GM21381 (cell line): ENCODE measurements around the gene MLC1.

Experiments
- ATAC-seq: cut with Tn5 transposase; IDR thresholded peaks from one replicate; pipeline ENCODE4 v1.9.1; 2021; ENCODE audit warnings: mild to moderate bottlenecking, moderate library complexity; ENCODE audit not compliant: unreplicated experiment

MLC1 gene

DNA sequence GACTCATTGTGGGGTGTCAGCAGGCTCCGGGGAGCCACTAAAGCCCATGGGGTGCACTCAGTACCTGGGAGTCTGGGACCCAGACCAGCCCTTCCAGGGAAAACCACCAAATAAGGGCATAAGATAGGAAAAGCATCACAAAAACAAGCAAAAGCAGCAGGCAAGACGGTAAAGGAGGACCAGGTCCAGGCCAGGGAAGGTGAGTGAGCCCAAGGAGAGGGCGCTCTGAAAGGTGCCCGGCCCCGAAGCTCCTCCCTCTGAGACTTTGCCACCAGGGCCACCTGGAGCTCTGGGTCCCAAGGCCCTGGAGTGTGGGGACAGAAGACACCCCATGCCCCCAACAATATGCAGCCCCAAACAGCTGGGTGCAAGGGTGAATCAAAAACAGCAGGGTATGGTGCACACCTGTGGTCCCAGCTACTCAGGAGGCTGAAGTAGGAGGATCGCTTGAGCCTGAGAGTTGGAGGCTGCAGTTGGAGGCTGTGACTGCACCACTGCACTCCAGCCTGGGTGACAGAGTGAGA, 67.5 kb downstream of the MLC1 start:
- no peak for ATAC-seq

DNA sequence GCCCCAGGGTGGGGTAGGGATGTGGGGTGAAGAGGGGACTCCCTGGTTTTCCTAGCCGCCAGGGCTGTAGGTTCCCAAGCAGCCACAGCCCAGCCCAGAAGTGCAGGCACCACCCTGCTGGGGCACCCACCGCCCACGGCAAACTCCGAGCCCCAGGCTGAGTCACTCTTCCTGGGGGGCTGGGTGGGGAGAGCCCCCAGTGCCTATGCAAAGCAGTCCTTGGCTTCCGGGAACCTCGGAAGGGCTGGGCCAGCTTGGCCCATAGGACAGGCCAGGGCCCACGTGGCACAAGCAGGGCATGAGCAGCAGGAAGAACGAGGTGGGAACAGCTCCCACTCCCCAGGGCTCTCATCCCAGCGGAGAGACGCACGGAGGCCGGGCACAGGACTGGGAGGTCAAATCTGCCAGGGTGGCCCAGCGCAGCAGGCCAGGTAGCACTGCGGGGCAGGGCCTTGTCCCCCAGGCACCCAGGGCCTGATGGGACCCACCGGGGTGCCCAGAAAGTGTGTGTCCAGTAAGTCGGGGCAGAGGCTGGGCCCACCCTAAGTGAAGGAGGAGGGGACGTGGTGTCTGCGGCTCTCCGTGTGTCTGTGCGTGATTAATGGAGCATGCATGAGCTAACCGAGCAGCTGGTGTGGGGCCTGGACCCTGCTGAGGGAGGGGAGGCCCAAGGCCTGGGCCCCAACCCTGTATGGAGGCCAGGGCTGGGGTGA, 68.1 kb downstream of the MLC1 start:
- ATAC-seq, result no peak

DNA sequence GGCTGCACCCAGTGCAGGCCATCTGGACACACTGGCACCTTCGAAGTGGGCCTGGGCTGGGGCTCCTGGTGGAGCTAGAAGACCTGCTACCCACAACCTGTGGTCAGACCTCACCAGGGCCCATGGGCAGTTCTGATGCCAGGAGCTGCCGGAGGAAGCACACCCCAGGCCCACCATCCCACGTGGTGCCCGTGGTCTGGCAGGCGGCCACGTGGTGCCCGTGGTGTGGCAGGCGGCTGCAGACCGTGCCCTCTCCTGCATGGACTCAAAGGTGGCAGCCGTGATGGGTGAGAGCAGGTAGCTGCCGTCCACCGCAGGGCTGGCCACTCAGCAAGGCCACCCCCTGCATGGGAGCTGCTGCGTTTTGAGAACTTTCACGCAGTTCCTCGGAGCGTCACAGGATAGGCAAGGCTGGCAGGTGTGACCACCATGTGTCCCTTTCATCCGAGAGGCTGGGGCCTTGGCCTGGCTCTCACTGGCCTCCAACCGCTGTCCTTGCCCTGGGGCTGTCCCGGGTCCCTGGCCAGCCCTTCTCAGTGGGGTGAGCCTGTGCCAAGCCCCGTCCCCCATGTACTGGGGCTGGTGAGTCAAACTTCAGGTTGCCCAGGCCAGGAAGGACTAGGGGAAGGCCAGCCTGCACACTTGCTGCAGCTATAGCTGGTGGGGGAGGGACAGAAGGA, 68.8 kb downstream of the MLC1 start:
- no peak for ATAC-seq

DNA sequence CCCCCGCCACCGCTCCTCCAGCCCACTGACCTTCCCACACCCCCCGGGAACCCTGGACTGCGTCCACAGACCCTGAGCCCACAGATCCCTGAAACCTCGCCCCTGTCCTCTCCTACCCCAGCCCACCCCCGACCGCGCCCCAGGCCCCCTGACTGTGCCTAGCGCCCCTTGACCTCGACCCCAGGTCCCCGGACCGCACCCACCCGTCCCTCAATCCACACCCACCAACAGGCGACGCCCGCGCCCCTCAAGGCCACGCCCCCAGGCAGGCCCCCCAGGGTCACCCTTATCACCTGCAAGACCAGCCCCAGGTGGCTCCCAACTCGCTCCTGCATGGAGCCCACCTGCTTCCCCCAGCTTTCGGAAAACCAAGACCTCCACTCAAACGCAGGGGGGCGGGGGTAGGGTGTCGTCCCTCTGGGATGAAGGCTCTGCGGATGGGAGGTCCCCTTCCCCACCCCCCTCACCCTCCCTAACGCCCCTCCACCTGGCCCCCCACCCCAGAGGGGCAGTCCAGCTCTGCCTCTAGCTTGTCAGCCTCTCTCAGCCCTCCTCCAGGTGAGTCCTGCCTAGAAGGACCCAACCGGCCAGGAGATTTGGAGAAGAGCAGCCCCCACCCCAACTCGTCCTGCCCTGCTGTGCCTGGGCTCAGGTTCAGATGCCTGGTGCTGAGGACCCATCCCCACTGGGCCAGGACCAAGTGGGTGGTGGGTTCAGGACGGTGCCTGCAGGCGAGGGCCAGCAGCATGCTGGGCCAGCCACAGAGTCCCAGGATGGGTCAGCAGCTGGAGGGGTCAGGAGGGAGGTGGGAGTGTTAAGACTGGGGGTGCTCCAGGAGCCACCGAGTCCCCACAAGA, 69.5 kb downstream of the MLC1 start:
- no peak for ATAC-seq

DNA sequence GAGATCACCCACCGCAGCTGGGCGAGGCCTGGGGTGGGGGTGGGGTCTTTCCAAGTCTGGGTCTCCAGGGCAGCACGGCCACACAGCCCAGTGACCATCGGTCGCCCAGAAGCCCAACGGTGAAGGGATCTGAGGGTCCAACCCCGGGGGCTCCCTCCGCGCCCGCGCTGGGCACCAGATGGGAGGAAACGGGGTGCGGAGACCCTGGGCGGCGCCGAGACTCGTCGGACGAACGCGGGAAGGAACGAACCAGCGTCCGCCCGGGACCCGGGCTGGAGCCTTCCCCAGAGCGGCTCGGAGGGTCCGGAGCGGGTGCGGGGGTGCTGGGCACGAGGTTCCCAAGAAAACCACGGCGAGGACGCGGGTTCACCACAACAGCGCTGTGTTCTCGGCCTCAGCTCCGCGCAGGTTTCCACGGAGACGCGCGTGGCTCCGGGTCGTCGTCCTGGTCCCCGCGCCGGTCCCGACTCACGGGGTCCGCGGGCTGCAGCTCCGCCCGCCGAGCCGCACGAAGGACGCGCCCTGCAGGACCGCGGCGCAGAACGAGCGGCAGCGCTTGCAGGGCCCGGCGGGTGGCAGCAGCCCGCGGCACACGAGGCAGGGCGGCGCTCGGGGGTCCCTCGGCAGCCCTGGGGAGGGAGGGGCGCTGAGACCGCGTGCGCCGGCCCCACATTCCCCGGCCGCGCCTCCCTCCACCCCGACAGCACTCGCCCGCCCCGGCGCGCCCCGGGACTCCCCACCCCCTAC, 70.4 kb downstream of the MLC1 start:
- ATAC-seq, result no peak

DNA sequence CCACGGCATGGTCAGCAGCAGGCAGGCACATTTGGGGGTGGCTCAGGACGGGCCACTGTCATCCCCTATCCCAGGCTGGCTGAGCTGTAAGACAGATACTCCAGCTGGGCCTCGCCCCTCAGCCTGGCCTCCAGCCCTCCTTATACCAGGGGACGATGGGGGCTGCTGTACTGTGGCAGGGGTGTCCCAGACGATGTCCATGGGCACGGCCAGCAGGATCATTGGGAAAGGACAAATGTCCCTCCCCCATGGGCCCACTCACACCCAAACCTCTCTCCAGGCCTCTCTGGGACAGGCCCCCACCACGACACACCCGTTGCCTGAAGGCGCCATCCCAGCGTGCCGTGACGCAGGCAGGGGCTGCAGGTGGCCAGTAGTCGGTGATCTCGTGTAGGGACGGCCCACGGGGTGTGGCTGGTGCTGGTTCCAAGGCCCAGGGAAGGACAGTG, 71.1 kb downstream of the MLC1 start:
- no peak for ATAC-seq

DNA sequence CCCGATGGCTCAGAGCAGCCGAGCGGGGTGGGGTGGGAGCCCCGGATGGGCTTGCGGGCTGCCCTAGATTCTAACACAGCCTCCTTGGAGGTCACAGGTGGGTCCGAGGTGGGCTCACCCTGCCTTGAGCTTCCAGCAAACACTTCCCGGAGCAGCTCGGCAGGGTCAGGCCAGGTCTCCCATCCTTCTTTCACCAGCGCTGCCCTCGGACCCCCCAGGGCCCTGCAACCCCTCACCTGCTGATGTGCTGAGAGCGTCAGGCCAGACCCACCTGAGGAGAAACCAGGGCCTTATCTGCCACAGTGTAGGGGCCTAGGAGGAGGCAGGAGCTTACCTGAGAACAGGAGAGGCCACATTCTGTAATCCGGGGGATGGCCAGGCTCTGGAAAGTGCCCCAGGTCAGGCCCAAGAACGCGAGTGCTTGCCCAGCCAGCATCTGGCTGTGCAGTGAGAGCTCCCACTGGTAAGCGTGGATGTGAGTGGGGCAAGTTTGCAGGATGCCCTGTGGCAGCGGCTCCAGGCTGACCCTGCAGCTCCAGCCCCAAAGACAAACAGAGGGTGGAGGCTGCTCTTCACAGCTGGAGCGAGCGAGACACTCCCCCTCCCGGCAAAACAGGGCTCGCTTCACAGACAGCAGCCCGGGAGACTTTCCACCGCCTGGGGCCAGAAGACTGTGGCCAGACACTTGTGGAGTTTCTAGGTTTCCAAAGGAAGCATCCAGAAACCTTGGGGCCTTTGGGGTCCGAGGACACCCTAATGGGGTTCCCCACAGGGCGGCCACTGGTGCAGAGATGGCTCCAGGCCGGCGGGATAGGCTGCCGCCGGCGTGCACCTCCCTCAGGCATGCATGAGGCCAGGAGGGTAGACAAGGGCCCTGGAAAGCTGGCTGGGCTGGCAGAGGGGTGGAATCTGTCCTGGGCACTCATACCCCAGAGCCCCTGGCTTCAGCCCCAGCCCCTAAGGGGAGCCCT, 72.7 kb downstream of the MLC1 start, which contains the start of gene IL17REL:
TSS of gene IL17REL (minus strand) at position 555 of the 971 bp plus-strand sequence. CDS start at position 436, 119 bp downstream.
- ATAC-seq, result no peak

DNA sequence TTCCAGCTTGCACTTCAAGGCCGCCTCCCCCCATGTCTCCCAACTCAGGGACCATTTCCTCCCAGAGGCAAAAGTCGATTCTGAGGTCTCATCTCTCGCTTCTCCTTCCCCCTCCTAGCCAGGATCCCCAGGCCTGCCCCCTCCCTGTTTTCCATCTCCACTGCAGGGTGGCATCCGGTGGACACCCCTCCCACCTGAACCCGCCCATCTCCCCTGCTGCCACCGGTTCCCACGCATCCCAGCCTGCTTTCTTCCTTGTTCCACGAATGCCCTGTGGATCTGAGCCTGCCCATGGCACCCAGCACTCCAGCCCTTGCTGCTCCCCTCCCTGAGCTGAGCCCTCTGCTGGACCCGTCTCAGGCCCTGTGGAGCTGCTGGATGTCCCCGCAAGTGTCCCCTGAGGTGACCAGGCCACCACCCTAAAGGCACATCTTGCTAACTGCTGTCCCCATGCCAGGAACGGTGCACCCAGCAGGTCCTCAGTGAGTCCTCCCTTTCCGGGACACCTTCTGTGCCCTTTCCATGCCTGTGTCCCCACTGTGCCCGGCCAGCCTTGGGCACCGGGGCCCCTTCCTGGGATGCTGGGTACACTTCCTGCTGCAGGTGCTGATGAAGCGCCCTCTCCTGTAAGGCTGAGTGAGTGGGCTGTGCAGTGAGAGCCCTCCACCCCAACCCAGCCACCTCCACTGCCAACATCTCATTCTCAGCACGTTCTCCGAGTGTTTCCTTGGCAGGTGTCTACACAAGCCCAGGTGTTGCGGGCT, 73.6 kb downstream of the MLC1 start:
- no peak for ATAC-seq

DNA sequence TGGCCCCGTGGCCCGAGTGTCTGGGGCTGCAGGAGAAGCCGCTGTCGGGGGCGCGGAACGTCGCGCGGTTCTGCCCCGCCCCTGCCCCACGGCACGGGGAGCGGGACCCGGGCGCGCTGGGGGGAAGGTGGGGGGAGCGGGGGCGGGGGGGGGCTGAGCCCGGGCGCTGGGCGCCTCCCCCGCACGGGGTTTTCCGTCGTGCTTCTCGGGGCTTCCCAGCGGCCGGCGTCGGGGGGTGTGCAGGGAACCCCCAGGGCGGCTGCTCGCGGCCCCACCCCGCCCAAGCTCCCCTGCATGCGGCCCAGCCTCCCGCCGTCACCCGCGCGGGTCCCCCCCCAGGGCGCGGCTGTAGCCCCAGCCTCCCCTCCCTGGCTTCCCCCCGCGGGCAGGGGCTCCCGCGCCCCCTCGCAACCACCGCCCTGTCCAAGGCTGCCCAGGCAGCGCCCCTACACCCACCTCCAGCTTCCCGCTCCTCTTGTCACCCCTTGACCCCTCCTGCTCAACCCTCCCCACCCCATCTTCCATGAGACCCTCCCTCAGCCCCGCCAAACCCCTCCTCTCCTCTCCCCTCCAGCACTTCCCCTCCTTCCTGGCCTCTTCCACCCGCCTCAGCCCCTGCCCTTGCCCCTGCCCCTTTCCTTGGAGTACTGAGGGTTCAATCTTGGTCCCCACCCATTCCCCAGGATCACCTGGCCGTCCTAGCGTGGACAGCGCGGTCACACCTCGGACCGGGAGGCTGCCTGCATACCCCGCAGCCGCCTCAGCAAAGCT, 74.4 kb downstream of the MLC1 start:
- ATAC-seq, result no peak

DNA sequence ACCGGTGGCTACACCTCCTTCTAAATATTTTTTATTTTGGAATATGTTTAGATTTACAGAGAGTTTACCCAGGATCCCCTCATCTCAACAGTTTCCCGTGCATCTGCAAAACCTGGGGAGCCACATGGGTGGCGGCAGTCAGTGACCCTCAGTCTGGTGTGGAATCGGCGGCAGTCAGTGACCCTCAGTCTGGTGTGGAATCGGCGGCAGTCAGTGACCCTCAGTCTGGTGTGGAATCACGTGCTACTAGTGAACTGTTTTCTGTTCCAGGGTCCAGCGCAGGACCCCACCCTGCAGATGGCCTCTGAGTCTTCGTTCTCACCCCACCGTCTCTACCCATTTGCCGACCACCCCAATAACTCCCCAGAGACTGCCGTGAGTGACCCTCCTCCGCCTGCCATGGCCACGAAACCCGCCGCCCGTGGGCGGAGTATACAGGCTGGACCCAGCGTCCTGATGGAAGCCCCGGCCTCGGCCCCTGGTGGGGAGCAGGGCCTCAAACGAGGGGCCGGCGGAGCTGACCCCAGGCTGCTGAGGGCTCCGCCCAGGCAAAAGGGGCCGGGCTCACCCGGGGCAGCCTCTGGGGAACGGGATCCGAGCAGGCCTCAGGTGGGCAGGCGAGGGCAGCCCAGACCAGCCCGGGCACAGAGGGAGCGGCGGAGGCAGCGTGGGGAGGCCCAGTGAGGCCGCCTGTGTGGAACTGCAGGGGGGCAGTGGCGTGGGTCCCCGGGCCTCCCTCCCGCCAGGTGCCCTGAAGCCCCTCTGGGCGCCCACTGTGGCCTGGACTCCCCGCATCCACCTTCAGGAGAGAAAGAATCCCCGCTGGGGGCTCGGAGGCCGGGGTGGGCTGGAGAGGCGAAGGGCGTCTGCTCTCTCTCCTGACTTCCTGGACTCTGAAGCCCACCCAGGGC, 75.2 kb downstream of the MLC1 start:
- no peak for ATAC-seq
